Ishikawa (cell line): ENCODE measurements around the gene CAMK1D.

Experiments
- CEBPB ChIP-seq: IDR thresholded peaks from 2 replicates; pipeline ENCODE4 v1.6.1; 2012
- CREB1 ChIP-seq: IDR thresholded peaks from 2 replicates; pipeline ENCODE4 v1.6.1; 2012; ENCODE audit warnings: low read depth
- EGR1 ChIP-seq: IDR thresholded peaks from 2 replicates; pipeline ENCODE4 v1.6.1; 2012
- EP300 ChIP-seq: IDR thresholded peaks from 2 replicates; pipeline ENCODE4 v1.6.1; 2012; ENCODE audit warnings: borderline replicate concordance
- FOXM1 ChIP-seq: IDR thresholded peaks from 2 replicates; pipeline ENCODE4 v1.6.1; 2012; ENCODE audit warnings: low read depth, borderline replicate concordance
- MAX ChIP-seq: IDR thresholded peaks from 2 replicates; pipeline ENCODE4 v1.6.1; 2012
- NFIC ChIP-seq: IDR thresholded peaks from 2 replicates; pipeline ENCODE4 v1.6.1; 2012
- RAD21 ChIP-seq: IDR thresholded peaks from 2 replicates; pipeline ENCODE4 v1.6.1; 2012; ENCODE audit warnings: low read depth
- REST ChIP-seq: IDR thresholded peaks from 2 replicates; pipeline ENCODE4 v1.6.1; 2012; ENCODE audit warnings: low read depth, mild to moderate bottlenecking
- TAF1 ChIP-seq: IDR thresholded peaks from 2 replicates; pipeline ENCODE4 v1.6.1; 2012; ENCODE audit warnings: low read depth, mild to moderate bottlenecking
- TCF12 ChIP-seq: IDR thresholded peaks from 2 replicates; pipeline ENCODE4 v1.6.1; 2012; ENCODE audit warnings: low read depth
- TEAD4 ChIP-seq: IDR thresholded peaks from 2 replicates; pipeline ENCODE4 v1.6.1; 2012
- USF1 ChIP-seq: IDR thresholded peaks from 2 replicates; pipeline ENCODE4 v1.6.1; 2012
- YY1 ChIP-seq: IDR thresholded peaks from 2 replicates; pipeline ENCODE4 v1.6.1; 2012; ENCODE audit warnings: low read depth
- ZBTB7A ChIP-seq: IDR thresholded peaks from 2 replicates; pipeline ENCODE4 v1.6.1; 2012; ENCODE audit warnings: low read depth

Gene CAMK1D

GRCh38 chr10:12360461-12360860 lies 11.1 kb downstream of the CAMK1D start:
- TF ChIP-seq CEBPB = no peak
- TF ChIP-seq YY1 = no peak
- TF ChIP-seq USF1 = no peak
- no peak for TF ChIP-seq MAX
- no peak for TF ChIP-seq TAF1

- TF ChIP-seq REST = no peak
- no peak for TF ChIP-seq ZBTB7A
- TF ChIP-seq MAX = no peak
- TF ChIP-seq TEAD4 = no peak
- no peak for TF ChIP-seq EP300
- TF ChIP-seq USF1 = no peak
- no peak for TF ChIP-seq NFIC
- TF ChIP-seq RAD21 = no peak
- no peak for TF ChIP-seq YY1
- TF ChIP-seq TAF1 = no peak
- no peak for TF ChIP-seq FOXM1
- no peak for TF ChIP-seq EGR1
Measured at GRCh38 chr10:12364559-12364958, 15.2 kb downstream of the CAMK1D start.

- TF ChIP-seq USF1 (no peak), EGR1 (no peak), CREB1 (no peak), NFIC (no peak), REST (no peak), TCF12 (no peak), CEBPB (no peak), RAD21 (no peak), ZBTB7A (no peak), EP300 (no peak)
Measured at GRCh38 chr10:12367272-12367671, 17.9 kb downstream of the CAMK1D start.

- no peak for TF ChIP-seq TCF12
- no peak for TF ChIP-seq NFIC
- no peak for TF ChIP-seq YY1
- no peak for TF ChIP-seq ZBTB7A
- TF ChIP-seq TAF1 = no peak
- no peak for TF ChIP-seq RAD21
- no peak for TF ChIP-seq MAX
- TF ChIP-seq EP300 = no peak
- TF ChIP-seq USF1 = no peak
- TF ChIP-seq CEBPB = no peak
- no peak for TF ChIP-seq FOXM1
- no peak for TF ChIP-seq REST
- no peak for TF ChIP-seq EGR1
- no peak for TF ChIP-seq TEAD4
Measured at GRCh38 chr10:12369982-12370381, 20.6 kb downstream of the CAMK1D start.
